GM19395 (cell line): ENCODE measurements around the gene AGPS.
"Not testable (repeated sequence)": the region's sequence is repeated elsewhere in the genome, so short reads cannot be mapped to it uniquely, and the experiment has no call there.

Source experiments
- ATAC-seq: cut with Tn5 transposase; IDR thresholded peaks from one replicate; pipeline ENCODE4 v1.9.1; 2021; ENCODE audit warnings: mild to moderate bottlenecking, moderate library complexity; ENCODE audit not compliant: unreplicated experiment

The AGPS gene

DNA sequence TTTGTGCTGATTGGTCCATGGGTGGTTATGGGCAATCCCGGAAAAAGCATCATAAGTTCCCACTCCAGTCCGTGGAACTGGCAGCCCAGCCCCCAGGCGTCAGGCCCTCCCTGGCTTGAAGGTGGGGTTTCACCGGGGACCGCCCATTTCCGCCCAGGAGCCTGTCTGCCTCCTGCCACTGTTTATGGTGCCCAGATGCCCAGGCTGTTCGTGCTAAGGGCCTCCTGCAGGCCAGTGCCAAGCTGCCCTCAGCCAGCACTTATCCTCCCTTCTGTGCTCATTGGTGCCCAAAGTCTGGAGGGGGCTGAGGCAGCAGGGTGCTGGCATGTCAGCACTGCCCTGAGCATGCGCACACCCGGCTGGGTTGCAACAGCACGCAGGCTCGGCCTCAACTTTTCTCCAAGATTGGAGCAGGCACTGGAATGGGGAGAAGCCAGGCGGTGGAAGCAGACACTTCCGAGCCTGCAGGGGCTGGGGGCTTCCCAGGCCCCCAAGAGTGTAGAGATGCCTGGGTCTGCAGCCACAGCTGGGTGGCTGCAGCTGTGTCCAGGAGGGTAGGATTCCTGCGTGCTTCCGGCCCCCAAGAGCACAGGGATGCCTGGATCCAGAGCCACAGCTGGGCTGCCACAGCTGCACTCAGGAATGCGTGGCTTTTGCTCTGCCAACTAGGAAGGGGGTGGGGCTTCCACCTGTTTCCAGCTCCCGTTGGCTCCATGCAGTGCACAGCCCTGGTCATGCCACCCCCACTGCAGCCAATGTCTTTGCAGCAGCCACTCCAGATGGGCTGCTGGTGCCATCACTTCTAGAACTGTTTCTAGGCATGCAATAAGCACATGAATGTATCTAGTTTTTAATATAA, 74.0 kb downstream of the AGPS start:
- ATAC-seq = no peak

DNA sequence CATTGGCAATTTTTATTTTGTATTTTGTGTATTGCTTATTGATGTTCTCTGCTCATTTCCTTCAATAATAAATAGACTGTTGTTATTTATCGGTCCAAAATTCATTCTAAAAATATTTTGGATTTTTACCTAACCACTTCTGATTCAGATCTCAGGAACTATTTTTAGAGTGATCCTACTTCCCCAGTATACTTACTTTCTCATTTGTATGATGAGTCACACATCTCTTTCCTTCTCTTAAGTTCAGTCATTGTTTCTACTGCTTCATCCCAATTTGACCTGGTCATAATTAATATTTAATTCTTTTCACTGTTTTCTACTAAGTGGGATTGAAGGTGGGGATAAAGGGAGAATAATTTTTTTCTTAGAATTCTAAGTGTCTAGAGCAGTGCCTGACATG, 75.1 kb downstream of the AGPS start:
- ATAC-seq = no peak

- no peak for ATAC-seq
Measured at GRCh38 chr2:177471990-177472389, 79.4 kb downstream of the AGPS start.

- no peak for ATAC-seq
Measured at GRCh38 chr2:177474301-177474700, 81.7 kb downstream of the AGPS start.

- no peak for ATAC-seq
Measured at GRCh38 chr2:177474998-177475397, 82.4 kb downstream of the AGPS start.

- ATAC-seq = no peak
Measured at GRCh38 chr2:177476897-177477296, 84.3 kb downstream of the AGPS start.

- ATAC-seq = no peak
Measured at GRCh38 chr2:177478029-177478428, 85.5 kb downstream of the AGPS start.

- no peak for ATAC-seq
Measured at GRCh38 chr2:177478907-177479306, 86.3 kb downstream of the AGPS start.

DNA sequence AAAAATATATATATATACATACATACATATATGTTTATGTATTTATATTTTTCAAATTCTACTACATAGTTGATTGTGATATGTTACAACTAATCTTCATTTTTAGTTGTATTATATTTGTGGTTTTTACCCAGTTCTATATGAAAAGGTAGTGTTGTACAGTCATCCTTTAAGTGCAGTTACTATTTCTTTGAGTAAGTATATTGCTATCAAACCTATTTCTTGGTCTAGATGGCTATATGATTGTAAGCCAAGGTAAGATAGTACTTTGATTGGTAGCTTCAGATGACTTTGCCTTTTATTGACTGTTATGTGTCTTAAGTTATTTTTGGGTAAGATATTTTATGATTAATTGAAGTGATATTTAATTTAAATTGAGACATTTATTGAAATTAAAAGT, 89.6 kb downstream of the AGPS start:
- ATAC-seq = no peak

DNA sequence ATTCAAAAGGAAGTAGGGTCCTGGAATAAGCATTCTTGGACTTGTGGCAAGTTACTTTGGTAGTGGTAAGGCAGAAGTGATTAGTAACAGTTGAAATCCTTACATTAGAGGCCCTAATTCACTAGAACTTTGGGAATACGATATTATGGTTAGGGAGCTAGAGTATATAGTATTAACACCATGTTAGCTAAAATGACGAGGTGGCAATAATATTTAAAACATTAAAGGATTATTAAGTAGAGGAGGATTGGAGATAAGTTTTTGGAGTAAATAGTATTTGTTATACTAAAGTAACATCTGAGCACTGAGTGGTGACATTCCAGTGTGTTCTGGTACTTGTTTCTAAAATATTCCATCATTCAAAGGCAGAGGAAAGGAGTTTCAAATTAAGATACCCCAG, 91.0 kb downstream of the AGPS start:
- no peak for ATAC-seq

- ATAC-seq = no peak
Measured at GRCh38 chr2:177484180-177484795, 91.7 kb downstream of the AGPS start.

- not testable (repeated sequence) for ATAC-seq
Measured at GRCh38 chr2:177485657-177486056, 93.1 kb downstream of the AGPS start.

- ATAC-seq = no peak
Measured at GRCh38 chr2:177489719-177490301, 97.2 kb downstream of the AGPS start.

DNA sequence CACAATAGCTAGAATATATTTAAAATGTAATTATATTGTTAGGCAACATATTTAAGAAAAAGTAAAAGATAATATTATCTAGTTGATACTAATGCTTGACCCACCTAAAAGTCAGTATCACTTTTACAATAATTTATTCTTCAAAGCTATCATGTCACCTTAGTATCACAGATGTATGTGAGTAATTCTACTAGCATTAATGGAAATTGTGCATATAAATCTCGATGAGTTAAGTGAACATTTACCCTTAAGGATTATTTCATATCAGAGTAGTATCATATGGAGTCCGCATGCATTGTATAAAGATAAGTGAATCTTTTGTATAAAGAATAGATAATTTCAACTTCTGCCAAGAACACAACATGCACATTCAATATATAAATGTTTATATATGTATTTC, 103.4 kb downstream of the AGPS start:
- no peak for ATAC-seq

DNA sequence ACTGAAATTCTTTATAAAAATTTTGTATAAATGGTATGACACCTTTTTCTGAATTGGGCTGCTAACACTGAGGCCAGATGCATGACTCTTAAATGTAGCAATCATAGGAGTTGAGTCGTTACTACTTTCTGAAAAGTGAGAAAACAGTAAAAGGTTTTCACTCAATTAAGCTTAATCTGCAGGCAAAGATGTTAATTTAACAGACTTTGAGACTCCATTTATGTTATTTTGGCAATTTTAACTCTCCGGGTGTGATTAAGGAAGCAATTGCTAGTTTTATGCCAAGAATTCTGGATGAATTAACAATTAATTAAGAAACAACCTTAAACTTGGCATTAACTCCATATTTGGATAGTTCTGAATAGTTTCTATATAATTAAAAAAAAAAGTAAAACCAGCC, 104.3 kb downstream of the AGPS start:
- no peak for ATAC-seq

DNA sequence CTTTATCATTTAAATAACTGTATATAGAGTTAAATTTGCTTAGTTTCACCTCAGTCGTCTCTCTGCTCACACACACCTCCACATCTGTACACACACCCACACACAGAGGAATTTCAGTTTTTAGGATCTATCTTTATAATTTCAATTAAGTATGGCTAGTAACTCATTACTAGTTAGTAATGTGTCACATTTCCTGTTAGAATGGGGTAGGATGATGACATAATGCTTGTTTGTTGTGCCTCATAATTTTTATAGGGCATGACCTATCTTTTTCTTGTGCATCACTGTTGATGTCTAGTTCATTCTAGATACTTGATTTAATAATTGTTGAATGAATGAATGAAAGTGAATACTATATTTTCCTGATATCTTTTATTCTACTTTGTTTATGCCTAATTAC, 108.6 kb downstream of the AGPS start:
- no peak for ATAC-seq

DNA sequence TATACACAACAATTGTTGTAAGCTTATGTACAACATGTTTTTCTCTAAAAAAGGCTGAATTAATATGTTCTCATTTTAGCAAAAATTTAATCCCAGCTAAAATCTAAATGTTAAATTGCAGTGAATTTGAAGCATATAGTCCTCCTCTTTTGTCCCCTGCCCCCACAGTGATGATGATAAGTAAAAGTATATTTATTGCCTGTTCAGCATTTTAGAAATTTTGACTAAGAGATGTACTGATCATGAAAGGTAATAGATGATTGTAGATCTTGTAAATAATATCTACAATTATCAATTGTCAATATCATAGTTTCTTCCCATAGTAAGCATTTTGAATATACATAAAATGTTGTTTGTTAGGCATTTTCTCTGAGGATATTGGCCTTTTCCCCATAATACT, 113.9 kb downstream of the AGPS start:
- no peak for ATAC-seq

- ATAC-seq = no peak
Measured at GRCh38 chr2:177506998-177507397, 114.4 kb downstream of the AGPS start.

GRCh38 chr2:177516824-177517544, 124.4 kb downstream of the AGPS start:
- ATAC-seq = no peak

DNA sequence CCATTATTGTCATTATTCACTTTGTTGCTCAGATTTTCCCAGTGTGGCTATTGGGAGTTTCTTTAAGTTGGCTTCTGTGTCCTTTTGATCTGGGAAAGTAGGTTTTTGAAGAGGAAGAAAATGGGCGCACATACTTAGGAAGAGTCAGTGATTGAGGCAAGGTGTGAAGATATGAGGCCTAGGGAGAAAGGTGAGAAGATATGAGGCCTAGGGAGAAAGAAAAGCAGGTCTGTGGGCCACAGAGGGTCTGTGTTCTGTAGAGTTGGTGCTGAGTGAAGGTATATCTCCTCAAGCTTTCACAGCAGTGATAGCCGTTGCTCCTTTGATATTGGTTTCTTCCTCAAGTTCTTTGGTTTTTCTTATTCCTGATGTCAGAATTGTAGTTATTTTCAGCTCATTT, 126.2 kb downstream of the AGPS start:
- no peak for ATAC-seq

DNA sequence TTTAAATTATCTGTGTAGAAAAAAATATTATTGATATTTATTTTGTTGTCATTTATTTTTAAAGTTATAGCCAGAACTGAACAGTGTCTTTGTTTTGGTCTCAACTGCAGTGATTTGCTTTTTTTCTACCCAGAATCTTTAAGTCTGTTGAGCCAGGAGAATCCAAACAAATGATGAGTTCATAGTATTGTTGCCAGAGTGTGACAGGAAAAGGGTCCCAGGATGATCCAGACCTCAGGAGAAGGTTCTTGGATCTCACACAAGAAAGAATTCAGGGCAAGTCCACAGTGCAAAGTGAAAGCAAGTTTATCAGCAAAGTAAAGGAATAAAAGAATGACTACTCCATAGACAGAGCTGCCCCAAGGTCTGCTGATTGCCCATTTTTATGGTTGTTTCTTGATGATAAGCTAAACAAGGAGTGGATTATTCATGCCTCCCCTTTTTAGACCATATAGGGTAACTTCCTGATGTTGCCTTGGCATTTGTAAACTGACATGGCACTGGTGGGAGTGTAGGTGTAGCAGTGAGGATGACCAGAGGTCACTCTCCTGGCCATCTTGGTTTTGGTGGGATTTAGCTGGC, 127.1 kb downstream of the AGPS start:
- no peak for ATAC-seq
